KOPT-K1 (cell line): ENCODE measurements around the gene PDE4A.

Source experiments
- H3K27ac ChIP-seq: fragments of 200-600 bp; sonication (generic); 2 replicates; pipeline ENCODE4 v1.5.1; 2016; ENCODE audit warnings: antibody characterized with exemption, mild to moderate bottlenecking, low read depth, low read length; ENCODE audit not compliant: poor library complexity, severe bottlenecking
- H3K36me3 ChIP-seq: fragments of 200-600 bp; sonication (generic); 2 replicates; pipeline ENCODE4 v1.5.1; 2017; ENCODE audit warnings: antibody characterized with exemption, mild to moderate bottlenecking, low read length, moderate library complexity; ENCODE audit not compliant: insufficient read depth
- H3K9me3 ChIP-seq: fragments of 200-600 bp; sonication (generic); 2 replicates; pipeline ENCODE4 v1.5.1; 2017; ENCODE audit warnings: antibody characterized with exemption, low read length, mild to moderate bottlenecking; ENCODE audit not compliant: insufficient read depth, poor library complexity, severe bottlenecking

PDE4A gene

DNA sequence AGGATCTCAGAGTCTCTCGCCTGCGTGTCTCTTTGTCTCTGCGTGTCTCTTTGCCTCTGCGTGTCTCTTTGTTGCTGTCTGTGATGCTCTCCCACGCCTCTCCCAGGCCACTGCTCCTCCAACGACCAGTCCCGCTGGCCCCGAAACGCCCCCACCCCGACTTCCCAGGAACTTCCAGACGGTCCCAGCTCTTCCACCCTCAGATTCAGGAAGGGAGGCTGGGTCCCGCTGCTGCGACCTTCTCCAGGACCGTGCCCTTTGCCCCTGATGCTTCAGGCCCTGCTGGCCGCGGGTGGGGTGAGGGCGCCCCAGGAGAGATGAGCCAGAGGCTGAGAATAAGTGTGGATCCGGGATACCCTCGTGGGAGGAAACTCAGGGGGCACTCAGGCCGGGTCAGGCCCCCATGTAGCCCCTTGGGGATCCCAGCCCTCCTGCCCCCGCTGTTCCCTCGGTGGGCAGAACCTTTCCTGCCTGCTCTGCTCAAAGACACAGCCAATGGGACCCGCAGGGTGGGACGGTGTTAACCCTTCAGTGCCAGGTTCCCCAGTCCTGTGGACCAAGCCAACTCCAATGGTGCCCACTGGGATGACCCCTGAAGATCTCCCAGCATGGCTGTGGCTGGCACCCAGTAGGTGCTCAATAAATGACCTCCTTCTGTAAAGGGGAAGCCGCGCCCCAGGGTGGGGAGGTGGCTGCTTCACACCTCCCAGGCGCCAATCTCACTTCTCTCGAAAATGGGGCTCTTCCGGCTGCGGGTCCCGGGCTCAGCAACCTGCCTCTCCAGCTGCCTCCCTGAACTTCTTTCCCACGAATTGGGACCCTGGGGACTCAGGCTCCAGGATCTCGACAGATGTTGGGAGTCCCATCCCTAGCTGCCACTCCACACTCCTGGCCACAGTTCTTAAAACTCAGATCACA, 98.4 kb downstream of the PDE4A start:
- Histone ChIP-seq H3K9me3 (no peaks in the 10 kb centered on the region), H3K27ac (no peak overlapping the region), H3K36me3 (no peaks in the 10 kb centered on the region)
